Keratinocyte (primary cell): ENCODE data around the gene PVRIG.
A peak's percentile ranks its signal among the peaks of the same experiment; 100 is the strongest.

Experiments
- EZH2 ChIP-seq: IDR thresholded peaks from one replicate; pipeline ENCODE4 v1.6.1; 2012; ENCODE audit warnings: inconsistent platforms, mild to moderate bottlenecking, low read length, moderate library complexity
- TF ChIP-seq, protein P1 (sequence below), 3 experiments: IDR thresholded peaks in 1 of 3; conservative IDR thresholded peaks in 1 of 3; optimal IDR thresholded peaks in 1 of 3; 2 replicates in 2 of 3; 3 replicates in 1 of 3; pipeline versions ENCODE3 to v1.5.1; 2011; ENCODE audit warnings: low read length in 3 of 3, mild to moderate bottlenecking in 3 of 3, moderate library complexity in 2 of 3, control low read depth in 1 of 3, inconsistent platforms in 1 of 3; ENCODE audit not compliant: insufficient read depth in 2 of 3; ENCODE audit errors: extremely low read depth in 1 of 3

DNA sequence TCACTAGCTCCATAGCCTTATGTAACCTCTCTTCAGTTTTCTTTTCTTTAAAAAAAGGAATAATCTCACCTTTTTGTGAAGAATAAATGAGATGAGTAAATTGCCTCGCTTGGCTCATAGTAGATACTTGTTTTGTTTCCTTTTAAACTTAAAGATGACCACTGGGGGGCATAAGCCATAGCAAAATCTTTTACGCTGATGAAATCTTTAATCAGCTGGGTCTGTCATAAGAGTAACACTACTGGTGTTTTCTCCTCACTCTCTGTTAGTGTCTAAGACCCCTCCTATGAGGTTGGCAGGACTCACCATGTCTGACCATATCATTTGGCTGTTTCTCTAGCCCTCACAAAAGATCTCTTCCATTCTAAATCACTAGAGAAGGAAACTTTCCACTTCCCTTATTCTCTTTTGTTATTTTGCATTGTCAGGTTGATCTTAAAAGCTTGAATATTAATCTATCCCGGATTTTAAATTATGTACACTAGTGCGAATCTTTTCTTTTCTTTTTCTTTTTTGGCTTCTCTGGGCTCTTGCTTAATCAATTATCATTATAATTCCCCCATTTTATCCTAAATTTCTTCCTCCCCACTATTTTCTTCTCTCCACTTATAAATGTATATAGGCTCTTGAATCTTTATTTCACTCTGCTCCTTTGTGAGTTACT, 29.6 kb upstream of the PVRIG start:
- TF ChIP-seq, protein P1, sequence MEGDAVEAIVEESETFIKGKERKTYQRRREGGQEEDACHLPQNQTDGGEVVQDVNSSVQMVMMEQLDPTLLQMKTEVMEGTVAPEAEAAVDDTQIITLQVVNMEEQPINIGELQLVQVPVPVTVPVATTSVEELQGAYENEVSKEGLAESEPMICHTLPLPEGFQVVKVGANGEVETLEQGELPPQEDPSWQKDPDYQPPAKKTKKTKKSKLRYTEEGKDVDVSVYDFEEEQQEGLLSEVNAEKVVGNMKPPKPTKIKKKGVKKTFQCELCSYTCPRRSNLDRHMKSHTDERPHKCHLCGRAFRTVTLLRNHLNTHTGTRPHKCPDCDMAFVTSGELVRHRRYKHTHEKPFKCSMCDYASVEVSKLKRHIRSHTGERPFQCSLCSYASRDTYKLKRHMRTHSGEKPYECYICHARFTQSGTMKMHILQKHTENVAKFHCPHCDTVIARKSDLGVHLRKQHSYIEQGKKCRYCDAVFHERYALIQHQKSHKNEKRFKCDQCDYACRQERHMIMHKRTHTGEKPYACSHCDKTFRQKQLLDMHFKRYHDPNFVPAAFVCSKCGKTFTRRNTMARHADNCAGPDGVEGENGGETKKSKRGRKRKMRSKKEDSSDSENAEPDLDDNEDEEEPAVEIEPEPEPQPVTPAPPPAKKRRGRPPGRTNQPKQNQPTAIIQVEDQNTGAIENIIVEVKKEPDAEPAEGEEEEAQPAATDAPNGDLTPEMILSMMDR (optimal IDR thresholded peaks at IDR 0.05 in 1 of 3, IDR thresholded peaks at IDR 0.05 in 1 of 3, conservative IDR thresholded peaks at IDR 0.05 in 1 of 3; ENCODE audit: extremely low read depth in 1 of 3, insufficient read depth in 2 of 3, low read length in 3 of 3) = peak in 1 of 3 experiments; percentile 15
- no peak for TF ChIP-seq EZH2
